ENCODE data around the gene MEGF11.

The MEGF11 gene

DNA sequence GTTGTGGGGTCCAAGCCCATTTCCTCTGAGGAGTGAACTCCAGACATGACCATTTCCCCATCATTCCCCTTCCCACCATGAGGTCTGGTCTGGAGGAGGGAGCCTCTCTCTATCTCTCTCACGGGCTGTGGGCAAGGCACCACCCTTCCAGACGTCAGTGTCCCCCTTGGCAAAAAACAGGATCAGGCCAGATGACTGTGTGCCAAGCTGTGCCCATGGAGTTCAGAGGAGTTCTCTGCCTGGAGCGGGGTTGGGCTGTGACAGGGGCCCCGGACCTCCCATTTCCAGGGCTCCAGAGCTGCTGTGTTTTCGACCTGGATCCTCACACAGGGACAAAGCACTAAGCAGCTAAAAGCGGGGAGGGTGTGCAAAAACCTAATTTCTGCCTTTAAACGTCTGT is 259.8 kb downstream of the MEGF11 start:
- Histone ChIP-seq H3K36me3 (ENCODE audit: insufficient read depth, low read length) (no peaks in the 10 kb centered on the region), H3K27ac (ENCODE audit: low read depth, low read length) (no peak overlapping the region), H3K27me3 (ENCODE audit: control insufficient read depth in 1 of 2, insufficient read depth in 2 of 2, low read length in 2 of 2) (peaks cover 4 to 15% of the 10 kb centered on the region in 2 donors), H3K9ac (ENCODE audit: low read length) (no peak overlapping the region), H3K9me3 (ENCODE audit: low read length) (no peaks in the 10 kb centered on the region), H3K4me3 (ENCODE audit: low read depth in 1 of 2, low read length in 2 of 2) (no peak overlapping the region), H3K4me1 (ENCODE audit: insufficient read depth, low read length) (no peaks in the 10 kb centered on the region)

DNA sequence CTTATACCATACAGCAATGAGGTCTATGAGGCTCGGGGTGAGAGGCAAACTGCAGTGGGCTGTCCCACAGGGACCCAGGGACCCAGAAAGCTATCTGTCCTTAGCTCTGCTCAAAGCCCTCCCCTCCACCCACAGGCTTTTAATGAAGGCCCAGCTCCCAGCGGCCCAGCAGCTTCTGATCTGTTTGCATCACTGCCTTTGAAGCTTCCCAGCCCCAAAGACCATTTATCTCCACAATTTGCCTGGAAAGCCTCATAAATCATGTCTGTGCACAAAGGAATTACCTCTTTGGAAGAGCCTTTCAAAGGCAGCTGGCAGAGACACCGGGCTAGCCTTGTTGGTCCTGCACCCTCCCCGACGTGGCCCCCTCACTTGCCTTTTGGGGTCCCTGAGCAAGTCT is 260.3 kb downstream of the MEGF11 start:
- H3K27ac ChIP-seq (ENCODE audit: low read depth, low read length) = no peak overlapping the region
- no peaks in the 10 kb centered on the region for H3K36me3 ChIP-seq (ENCODE audit: insufficient read depth, low read length)
- H3K27me3 ChIP-seq (ENCODE audit: control insufficient read depth in 1 of 2, insufficient read depth in 2 of 2, low read length in 2 of 2) = peaks cover 7 to 18% of the 10 kb centered on the region in 2 donors
- H3K9ac ChIP-seq (ENCODE audit: low read length) = no peak overlapping the region
- no peaks in the 10 kb centered on the region for H3K4me1 ChIP-seq (ENCODE audit: insufficient read depth, low read length)
- H3K9me3 ChIP-seq (ENCODE audit: low read length) = no peaks in the 10 kb centered on the region
- no peak overlapping the region for H3K4me3 ChIP-seq (ENCODE audit: low read depth in 1 of 2, low read length in 2 of 2)

DNA sequence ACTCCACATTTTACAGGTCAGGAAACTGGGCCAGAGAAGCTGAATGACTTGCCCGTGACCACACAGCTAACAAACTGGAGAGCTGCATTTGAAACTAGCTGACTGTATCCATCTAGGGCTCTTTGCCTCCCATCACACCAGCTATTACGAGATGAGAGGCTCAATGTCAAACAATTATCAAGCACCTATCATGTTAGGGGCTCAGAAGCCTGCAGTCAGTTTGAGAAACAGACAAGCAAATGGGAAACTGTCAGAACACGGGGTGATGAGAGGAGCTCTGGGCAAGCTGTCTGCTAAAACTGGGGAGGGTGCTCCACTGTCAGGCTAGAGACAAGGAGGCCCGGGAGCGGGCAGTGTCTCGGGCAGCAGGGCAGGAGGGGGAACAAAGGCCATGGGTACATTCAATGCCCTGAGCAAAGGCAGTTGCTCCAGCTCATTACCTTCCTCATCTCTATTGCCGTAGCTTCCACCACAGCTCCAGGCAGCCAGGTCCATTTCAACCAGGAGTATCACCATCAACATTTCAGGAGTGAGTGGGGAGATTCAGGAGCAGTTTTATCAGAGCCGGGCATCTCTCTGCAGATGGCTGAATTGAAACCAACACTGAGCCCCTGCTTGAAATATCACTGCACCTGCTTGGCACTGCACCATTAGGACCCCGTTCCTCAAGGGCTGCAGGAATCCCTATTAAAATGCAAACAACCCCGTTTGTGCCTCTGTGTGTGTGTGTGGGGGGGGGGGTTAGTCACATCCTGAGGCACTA is 261.6 kb downstream of the MEGF11 start:
- Histone ChIP-seq H3K4me3 (ENCODE audit: low read depth in 1 of 2, low read length in 2 of 2) (no peak overlapping the region), H3K36me3 (ENCODE audit: insufficient read depth, low read length) (no peaks in the 10 kb centered on the region), H3K27me3 (ENCODE audit: control insufficient read depth in 1 of 2, insufficient read depth in 2 of 2, low read length in 2 of 2) (peaks cover 7 to 18% of the 10 kb centered on the region in 2 donors), H3K27ac (ENCODE audit: low read depth, low read length) (no peak overlapping the region), H3K9me3 (ENCODE audit: low read length) (no peaks in the 10 kb centered on the region), H3K4me1 (ENCODE audit: insufficient read depth, low read length) (no peaks in the 10 kb centered on the region), H3K9ac (ENCODE audit: low read length) (no peak overlapping the region)

DNA sequence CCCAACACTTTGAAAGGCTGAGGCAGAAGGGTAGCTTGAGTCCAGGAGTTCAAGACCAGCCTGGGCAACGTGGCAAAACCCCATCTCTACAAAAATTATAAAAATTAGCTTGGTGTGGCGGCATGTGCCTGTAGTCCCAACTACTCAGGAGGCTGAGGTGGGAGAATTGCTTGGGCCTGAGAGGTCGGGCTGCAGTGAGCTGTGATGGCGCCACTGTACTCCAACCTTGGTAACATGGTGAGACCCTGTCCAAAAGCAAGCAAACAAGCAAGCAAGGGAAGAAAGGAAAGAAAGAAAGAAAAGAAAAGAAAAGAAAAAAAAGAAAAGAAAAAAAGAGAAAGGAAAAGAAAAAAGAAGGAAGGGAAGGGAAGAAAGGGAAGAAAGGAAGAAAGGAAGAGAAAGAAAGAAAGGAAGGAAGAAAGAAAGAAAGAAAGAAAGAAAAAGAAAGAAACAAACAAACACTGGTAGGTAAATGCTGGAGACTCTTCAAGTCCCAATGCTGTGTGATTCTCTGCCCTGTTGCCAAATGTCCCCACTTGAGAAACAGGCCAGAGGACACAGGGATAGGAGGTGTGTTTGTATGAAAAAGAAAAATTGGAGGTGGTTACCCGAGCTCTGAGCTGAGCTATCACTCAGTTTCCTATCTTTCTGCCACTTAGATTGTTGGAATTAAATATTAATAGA is 263.1 kb downstream of the MEGF11 start:
- Histone ChIP-seq H3K9ac (ENCODE audit: low read length) (no peak overlapping the region), H3K27me3 (ENCODE audit: control insufficient read depth in 1 of 2, insufficient read depth in 2 of 2, low read length in 2 of 2) (peaks cover 7 to 18% of the 10 kb centered on the region in 2 donors), H3K27ac (ENCODE audit: low read depth, low read length) (no peak overlapping the region), H3K36me3 (ENCODE audit: insufficient read depth, low read length) (no peaks in the 10 kb centered on the region), H3K9me3 (ENCODE audit: low read length) (no peaks in the 10 kb centered on the region), H3K4me3 (ENCODE audit: low read depth in 1 of 2, low read length in 2 of 2) (no peak overlapping the region), H3K4me1 (ENCODE audit: insufficient read depth, low read length) (no peaks in the 10 kb centered on the region)

DNA sequence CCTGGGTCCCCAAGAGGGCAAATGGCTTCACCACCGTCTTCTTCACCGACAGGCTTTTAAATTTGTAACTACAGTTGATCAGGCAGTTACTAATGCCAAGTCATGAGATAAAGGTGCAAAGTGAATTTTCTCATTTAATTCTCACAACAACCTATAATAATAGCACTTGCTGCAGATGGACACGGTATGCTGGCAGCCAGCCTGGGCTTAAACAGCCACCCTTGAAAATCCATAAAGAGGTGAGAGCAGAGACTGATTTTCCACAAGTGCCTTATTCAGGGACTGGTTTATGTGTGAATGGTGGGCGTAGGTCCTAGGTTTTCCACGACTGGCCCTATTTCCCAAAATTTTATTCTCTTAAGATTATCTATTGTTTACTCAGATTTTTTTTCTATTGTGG is 266.4 kb downstream of the MEGF11 start:
- Histone ChIP-seq H3K9ac (ENCODE audit: low read length) (no peak overlapping the region), H3K27ac (ENCODE audit: low read depth, low read length) (no peak overlapping the region), H3K4me1 (ENCODE audit: insufficient read depth, low read length) (no peaks in the 10 kb centered on the region), H3K36me3 (ENCODE audit: insufficient read depth, low read length) (no peaks in the 10 kb centered on the region), H3K4me3 (ENCODE audit: low read depth in 1 of 2, low read length in 2 of 2) (no peak overlapping the region), H3K27me3 (ENCODE audit: control insufficient read depth in 1 of 2, insufficient read depth in 2 of 2, low read length in 2 of 2) (peaks cover 17 to 23% of the 10 kb centered on the region in 2 donors), H3K9me3 (ENCODE audit: low read length) (no peaks in the 10 kb centered on the region)

DNA sequence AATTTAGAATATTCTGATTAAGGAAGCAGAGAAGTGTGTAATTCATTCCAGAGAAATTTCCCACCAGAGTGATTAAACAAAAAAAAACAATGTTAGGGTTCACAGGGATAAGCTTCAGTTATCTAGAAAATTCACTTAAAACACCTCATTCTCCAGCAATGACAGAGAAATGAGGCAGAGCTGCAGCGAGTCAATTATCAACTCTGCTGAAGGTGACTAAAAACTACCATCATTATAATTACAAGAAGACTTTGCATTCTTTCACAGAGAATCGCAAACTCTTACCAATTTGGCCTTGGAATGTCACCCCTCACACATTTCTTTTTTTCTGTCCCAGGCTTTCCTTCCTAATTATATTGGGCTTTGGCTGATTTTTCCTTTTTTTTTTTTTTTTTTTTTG is 267.1 kb downstream of the MEGF11 start:
- Histone ChIP-seq H3K9ac (ENCODE audit: low read length) (no peak overlapping the region), H3K9me3 (ENCODE audit: low read length) (no peaks in the 10 kb centered on the region), H3K27me3 (ENCODE audit: control insufficient read depth in 1 of 2, insufficient read depth in 2 of 2, low read length in 2 of 2) (peaks cover 24 to 27% of the 10 kb centered on the region in 2 donors), H3K27ac (ENCODE audit: low read depth, low read length) (no peak overlapping the region), H3K4me3 (ENCODE audit: low read depth in 1 of 2, low read length in 2 of 2) (no peak overlapping the region), H3K36me3 (ENCODE audit: insufficient read depth, low read length) (no peaks in the 10 kb centered on the region), H3K4me1 (ENCODE audit: insufficient read depth, low read length) (no peaks in the 10 kb centered on the region)

DNA sequence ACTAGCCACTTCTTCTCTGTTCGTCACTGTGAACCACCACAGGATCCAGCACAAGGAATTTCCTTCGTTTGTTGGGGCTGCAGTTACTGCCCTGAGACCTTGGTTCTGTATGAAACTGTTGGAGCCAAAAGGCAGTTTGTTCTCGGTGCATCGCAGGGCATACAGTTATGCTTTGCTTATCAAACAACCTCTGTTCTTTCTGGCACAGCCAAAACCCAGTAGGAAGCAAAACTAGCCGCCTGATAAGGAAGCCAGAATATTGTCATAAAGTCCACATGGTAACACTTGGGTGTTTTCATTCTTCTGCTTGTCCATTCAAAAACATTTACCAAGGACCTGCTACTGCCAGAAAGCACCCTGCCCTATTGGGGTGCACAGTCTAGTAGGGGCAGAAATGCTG is 268.2 kb downstream of the MEGF11 start:
- no peak overlapping the region for H3K9ac ChIP-seq (ENCODE audit: low read length)
- no peak overlapping the region for H3K27ac ChIP-seq (ENCODE audit: low read depth, low read length)
- no peaks in the 10 kb centered on the region for H3K4me1 ChIP-seq (ENCODE audit: insufficient read depth, low read length)
- H3K9me3 ChIP-seq (ENCODE audit: low read length) = no peaks in the 10 kb centered on the region
- H3K27me3 ChIP-seq (ENCODE audit: control insufficient read depth in 1 of 2, insufficient read depth in 2 of 2, low read length in 2 of 2) = peaks cover 25 to 28% of the 10 kb centered on the region in 2 donors
- no peak overlapping the region for H3K4me3 ChIP-seq (ENCODE audit: low read depth in 1 of 2, low read length in 2 of 2)
- no peaks in the 10 kb centered on the region for H3K36me3 ChIP-seq (ENCODE audit: insufficient read depth, low read length)

DNA sequence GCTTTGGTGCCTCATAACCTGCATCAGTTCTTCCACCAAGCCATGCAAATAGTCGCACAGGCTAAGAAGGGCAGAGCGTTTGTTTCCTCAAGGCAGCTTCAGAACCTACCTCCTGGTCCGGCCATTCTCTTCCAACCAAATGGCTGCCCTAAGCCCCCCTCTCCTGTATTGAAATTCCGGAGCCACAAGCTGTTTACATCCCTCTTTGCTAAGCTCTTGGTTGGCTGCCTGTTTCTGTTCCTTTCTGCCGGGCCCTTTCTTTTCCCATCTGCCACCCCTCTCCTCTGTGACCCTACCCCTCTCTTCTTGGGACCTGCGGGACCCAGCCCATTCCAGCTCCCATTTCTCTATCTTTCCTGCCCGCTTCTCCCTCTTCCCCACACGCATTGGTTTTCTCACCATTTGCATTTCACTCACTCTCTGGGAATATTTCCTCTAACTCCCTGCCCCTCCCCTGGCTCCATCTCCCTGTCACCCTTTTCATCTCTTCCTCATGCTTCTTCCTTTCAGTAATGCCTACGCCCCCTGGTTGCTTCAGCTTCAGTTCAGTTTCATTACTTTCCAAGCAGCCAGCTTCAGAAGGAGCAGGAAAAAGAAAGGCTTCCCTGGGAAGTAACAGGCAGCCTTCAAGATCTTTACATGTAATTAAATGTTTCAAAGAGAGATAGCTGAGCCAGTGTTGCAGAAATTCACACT is 270.8 kb downstream of the MEGF11 start:
- no peak overlapping the region for H3K27ac ChIP-seq (ENCODE audit: low read depth, low read length)
- no peaks in the 10 kb centered on the region for H3K36me3 ChIP-seq (ENCODE audit: insufficient read depth, low read length)
- no peaks in the 10 kb centered on the region for H3K9me3 ChIP-seq (ENCODE audit: low read length)
- H3K27me3 ChIP-seq (ENCODE audit: control insufficient read depth in 1 of 2, insufficient read depth in 2 of 2, low read length in 2 of 2) = peaks cover 12 to 24% of the 10 kb centered on the region in 2 donors
- no peak overlapping the region for H3K4me3 ChIP-seq (ENCODE audit: low read depth in 1 of 2, low read length in 2 of 2)
- H3K9ac ChIP-seq (ENCODE audit: low read length) = no peak overlapping the region
- H3K4me1 ChIP-seq (ENCODE audit: insufficient read depth, low read length) = no peaks in the 10 kb centered on the region

DNA sequence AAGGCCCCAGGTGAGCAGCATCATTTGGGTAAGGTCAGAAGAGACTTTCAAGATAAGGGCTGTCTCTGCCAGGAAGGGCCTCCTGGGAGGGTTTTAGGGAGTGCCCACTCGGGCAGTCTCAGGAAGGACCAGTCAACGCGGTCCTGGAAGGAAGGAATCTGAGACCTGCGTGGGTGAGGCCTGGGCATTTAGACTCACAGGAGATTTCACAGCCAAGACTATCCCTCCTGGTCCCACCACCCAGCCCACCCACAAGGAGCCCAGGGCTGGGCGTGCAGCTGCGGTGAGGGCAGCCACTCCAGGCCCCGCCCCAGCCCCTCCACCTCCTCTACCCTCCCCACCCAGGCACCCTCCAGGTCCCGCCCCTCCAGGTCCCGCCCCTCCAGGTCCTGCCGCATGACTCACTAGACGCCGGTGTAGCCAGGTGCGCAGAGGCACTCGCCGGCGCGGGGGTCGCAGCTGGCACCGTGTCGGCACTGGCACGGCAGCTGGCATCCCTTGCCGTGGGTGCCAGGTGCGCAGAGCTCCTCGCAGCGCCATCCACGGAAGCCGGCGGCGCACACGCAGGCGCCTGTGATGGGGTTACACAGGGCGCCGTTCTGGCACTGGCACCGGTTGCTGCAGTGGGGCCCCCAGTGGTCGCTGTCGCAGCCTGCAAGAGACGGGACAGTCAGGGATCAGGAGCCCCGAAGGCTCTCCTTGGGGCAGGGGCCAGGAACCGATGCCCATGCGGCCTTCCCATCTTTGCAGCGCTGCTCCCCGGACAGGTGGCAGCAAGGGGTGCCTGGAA is 271.5 kb downstream of the MEGF11 start:
- Histone ChIP-seq H3K27ac (ENCODE audit: low read depth, low read length) (no peak overlapping the region), H3K9ac (ENCODE audit: low read length) (no peak overlapping the region), H3K4me3 (ENCODE audit: low read depth in 1 of 2, low read length in 2 of 2) (no peak overlapping the region), H3K36me3 (ENCODE audit: insufficient read depth, low read length) (no peaks in the 10 kb centered on the region), H3K4me1 (ENCODE audit: insufficient read depth, low read length) (no peaks in the 10 kb centered on the region), H3K27me3 (ENCODE audit: control insufficient read depth in 1 of 2, insufficient read depth in 2 of 2, low read length in 2 of 2) (peaks cover 12 to 24% of the 10 kb centered on the region in 2 donors), H3K9me3 (ENCODE audit: low read length) (no peaks in the 10 kb centered on the region)

DNA sequence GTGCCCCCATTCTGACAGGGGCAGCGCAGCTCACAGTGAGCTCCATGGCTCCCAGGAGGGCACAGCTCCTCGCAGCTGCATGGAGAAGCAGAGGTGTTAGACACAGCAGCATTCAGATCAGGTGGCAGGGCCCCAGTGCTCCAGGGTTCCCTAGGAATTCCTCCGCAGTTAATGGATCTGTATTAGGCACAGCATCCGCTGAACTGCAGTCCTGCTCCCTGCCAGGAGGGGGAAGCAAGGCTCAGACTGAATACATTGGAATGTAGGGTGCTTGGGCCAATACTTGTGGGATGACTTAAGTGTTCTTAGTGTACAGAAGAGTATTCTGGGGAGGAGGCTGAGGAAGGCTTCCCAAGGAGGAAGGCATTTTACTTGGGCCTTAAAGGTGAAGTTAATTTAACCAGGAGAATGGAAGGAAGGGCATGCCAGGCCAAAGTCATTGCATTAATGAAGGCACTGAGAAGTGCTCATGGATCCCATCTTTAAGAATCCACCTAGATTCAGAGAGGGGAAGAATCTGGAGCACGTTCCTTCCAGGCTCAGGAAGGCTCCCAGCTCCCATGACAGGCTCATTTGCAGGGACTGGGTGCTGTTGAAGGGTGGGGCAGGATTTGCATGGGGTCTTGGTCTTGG is 272.6 kb downstream of the MEGF11 start:
- H3K36me3 ChIP-seq (ENCODE audit: insufficient read depth, low read length) = no peaks in the 10 kb centered on the region
- H3K27ac ChIP-seq (ENCODE audit: low read depth, low read length) = no peak overlapping the region
- H3K27me3 ChIP-seq (ENCODE audit: control insufficient read depth in 1 of 2, insufficient read depth in 2 of 2, low read length in 2 of 2) = peaks cover 12 to 24% of the 10 kb centered on the region in 2 donors
- no peak overlapping the region for H3K9ac ChIP-seq (ENCODE audit: low read length)
- H3K4me3 ChIP-seq (ENCODE audit: low read depth in 1 of 2, low read length in 2 of 2) = no peak overlapping the region
- no peaks in the 10 kb centered on the region for H3K9me3 ChIP-seq (ENCODE audit: low read length)
- no peaks in the 10 kb centered on the region for H3K4me1 ChIP-seq (ENCODE audit: insufficient read depth, low read length)

Data from muscle layer of colon (tissue), 2 donors.